Mesothelial cell of epicardium (in vitro differentiated cells): Measurements from ENCODE around the gene ADGB. TPM values are rescaled to one million over a fixed set of nuclear protein-coding genes. Genes with fewer than 3 reads are reported as not detected.
"Not testable (repeated sequence)": the region's sequence is repeated elsewhere in the genome, so short reads cannot be mapped to it uniquely, and the experiment has no call there.

Experiments
- DNase-seq, 2 experiments: peaks; one replicate each; pipeline ENCODE4 v3.0.0; 2021; ENCODE audit warnings: low spot score in 2 of 2; ENCODE audit not compliant: unreplicated experiment in 2 of 2
- H3K27ac Mint-ChIP-seq: 2 replicates; pipeline ENCODE4 v1.8.0; 2021; ENCODE audit warnings: mixed read lengths
- H3K27me3 Mint-ChIP-seq: 2 replicates; pipeline ENCODE4 v1.8.0; 2021; ENCODE audit warnings: low read depth, mixed read lengths
- H3K36me3 Mint-ChIP-seq: 2 replicates; pipeline ENCODE4 v1.8.0; 2021; ENCODE audit warnings: mixed read lengths
- H3K4me1 Mint-ChIP-seq: 2 replicates; pipeline ENCODE4 v1.8.0; 2021; ENCODE audit warnings: mixed read lengths
- H3K4me3 Mint-ChIP-seq: 2 replicates; pipeline ENCODE4 v1.8.0; 2021; ENCODE audit warnings: mild to moderate bottlenecking, moderate library complexity, mixed read lengths
- H3K9me3 Mint-ChIP-seq: 2 replicates; pipeline ENCODE4 v1.8.0; 2021; ENCODE audit warnings: mixed read lengths
- total RNA-seq: library from RNA; stranded (reverse); gene quantifications from 3 replicates; pipeline ENCODE4 v1.2.1, GENCODE V29; 2021
- TF ChIP-seq, protein P1 (sequence below): fragments of 200-600 bp; sonication (generic); IDR thresholded peaks from one replicate; pipeline ENCODE4 v1.5.0; 2021; ENCODE audit warnings: antibody characterized with exemption; ENCODE audit not compliant: unreplicated experiment

ADGB gene
- total RNA-seq, 1 donor from 2014 or later = not detected

DNA sequence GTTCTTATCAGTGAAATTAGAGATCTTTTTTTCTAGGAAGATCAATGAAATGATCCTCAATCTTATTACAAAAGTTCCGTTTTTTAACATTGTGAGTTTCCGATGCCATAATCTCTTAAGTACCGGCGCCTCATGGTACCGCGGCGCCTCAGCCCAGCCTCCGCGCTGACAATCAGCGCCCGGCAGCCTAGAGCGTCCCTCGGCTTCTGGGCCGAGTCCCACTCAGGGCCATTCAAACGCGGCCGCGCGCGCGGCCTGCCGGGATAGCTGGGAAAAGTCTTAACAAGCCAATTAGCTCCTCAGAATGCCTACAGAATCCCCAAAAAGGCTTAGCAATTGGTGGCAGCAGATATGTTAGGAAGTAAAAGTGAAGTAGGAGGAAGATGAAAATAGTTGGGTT is 204.8 kb downstream of the ADGB start:
- Mint-ChIP-seq H3K36me3 (no peaks in the 10 kb centered on the region), H3K4me1 (peaks cover 2% of the 10 kb centered on the region)

DNA sequence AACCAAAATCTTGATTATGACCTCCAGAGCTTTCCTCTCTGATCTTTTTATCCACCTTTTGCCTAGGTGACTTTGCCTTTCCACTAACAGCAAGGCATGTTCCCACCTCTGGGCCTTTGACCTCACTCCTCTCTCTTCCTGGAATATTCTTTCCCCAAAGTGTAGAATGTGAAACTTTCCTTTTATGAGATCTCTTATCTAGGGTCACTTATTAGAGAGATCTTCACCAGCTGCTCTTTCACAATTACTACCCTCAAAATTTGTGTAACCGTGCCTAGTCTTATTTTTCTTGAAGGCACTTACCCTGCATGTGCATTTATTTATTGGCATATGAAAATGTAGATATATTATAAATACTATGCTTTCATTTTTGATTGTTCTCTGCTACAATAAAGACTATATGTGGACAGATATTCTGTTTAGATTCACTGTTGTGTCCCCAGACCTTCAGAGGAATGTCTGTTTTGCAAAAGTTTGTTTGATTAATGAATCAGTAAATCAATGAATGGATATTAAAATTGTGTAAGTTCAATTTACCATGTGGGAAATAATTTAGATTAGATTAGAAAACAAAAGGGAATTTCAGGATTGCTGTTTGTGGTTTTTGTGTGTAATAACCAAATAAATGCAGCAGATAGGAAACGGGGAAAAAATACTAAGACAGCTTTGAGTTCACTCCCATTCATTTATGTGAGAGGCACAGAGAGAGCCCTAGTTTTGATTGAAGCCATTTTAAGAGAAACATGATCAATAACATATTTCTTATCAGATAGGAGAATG is 207.0 kb downstream of the ADGB start:
- Mint-ChIP-seq H3K36me3 (no peaks in the 10 kb centered on the region), H3K9me3 (no peaks in the 10 kb centered on the region), H3K27me3 (no peaks in the 10 kb centered on the region), H3K4me3 (no peak overlapping the region), H3K4me1 (peaks cover 2% of the 10 kb centered on the region), H3K27ac (no peak overlapping the region)
- TF ChIP-seq, protein P1, sequence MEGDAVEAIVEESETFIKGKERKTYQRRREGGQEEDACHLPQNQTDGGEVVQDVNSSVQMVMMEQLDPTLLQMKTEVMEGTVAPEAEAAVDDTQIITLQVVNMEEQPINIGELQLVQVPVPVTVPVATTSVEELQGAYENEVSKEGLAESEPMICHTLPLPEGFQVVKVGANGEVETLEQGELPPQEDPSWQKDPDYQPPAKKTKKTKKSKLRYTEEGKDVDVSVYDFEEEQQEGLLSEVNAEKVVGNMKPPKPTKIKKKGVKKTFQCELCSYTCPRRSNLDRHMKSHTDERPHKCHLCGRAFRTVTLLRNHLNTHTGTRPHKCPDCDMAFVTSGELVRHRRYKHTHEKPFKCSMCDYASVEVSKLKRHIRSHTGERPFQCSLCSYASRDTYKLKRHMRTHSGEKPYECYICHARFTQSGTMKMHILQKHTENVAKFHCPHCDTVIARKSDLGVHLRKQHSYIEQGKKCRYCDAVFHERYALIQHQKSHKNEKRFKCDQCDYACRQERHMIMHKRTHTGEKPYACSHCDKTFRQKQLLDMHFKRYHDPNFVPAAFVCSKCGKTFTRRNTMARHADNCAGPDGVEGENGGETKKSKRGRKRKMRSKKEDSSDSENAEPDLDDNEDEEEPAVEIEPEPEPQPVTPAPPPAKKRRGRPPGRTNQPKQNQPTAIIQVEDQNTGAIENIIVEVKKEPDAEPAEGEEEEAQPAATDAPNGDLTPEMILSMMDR = no peak
- no peak for DNase-seq

More for the DNA sequence above, 204.8 kb downstream of the ADGB start:
- no peak overlapping the region for H3K27ac Mint-ChIP-seq
- peaks cover 4% of the 10 kb centered on the region for H3K9me3 Mint-ChIP-seq
- no peak for DNase-seq
- H3K27me3 Mint-ChIP-seq = no peaks in the 10 kb centered on the region
- TF ChIP-seq, protein P1 = no peak
- H3K4me3 Mint-ChIP-seq = no peak overlapping the region

DNA sequence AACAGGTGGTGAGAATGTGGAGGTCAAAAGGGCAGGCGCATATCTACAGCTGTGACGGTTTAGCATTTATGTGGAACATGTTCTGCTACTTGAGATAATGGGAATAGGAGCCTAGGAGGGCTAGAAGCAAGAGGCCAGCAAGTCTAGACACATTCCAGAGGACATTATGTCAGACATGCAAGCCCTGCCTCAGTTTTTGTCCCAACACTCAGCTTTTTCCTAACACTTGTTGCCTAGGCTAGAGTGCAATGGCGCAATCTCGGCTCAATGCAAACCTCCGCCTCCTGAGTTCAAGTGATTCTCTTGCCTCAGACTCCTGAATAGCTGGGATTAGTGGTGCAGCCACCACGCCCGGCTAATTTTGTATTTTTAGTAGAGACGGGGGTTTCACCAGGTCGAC is 210.2 kb downstream of the ADGB start:
- DNase-seq, H3K4me3 Mint-ChIP-seq, H3K27me3 Mint-ChIP-seq, H3K27ac Mint-ChIP-seq, H3K36me3 Mint-ChIP-seq, H3K9me3 Mint-ChIP-seq: not testable (repeated sequence)
- H3K4me1 Mint-ChIP-seq = peaks cover 21% of the 10 kb centered on the region

DNA sequence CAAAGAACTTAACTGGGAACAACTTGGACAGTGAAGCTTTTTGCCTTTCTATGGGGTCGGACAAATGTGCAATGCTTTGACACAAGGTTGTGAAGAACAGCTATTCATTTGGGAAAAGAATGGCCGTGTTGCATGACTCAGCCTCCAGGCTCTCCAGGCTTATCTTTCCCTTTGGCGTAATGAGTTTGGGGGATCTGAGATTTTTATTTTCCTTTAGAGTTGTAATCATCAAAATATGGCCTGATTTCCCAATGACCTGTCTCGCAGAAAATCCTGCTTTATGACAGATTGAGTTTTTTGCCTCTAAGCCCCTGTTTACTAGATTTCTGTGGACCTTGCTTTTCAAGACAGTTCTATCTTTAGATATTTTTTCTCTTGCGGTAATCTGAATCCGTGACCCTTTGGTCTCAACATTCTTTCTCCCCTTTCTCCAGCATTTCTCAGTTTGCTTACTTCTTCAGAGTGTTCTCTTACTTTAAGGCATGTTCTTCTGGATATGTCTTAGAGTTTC is 214.1 kb downstream of the ADGB start:
- DNase-seq, H3K4me3 Mint-ChIP-seq, H3K36me3 Mint-ChIP-seq, H3K9me3 Mint-ChIP-seq, H3K27me3 Mint-ChIP-seq: not testable (repeated sequence)
- Mint-ChIP-seq H3K4me1 (peaks cover 28% of the 10 kb centered on the region), H3K27ac (peak overlapping the region; percentile 78)

DNA sequence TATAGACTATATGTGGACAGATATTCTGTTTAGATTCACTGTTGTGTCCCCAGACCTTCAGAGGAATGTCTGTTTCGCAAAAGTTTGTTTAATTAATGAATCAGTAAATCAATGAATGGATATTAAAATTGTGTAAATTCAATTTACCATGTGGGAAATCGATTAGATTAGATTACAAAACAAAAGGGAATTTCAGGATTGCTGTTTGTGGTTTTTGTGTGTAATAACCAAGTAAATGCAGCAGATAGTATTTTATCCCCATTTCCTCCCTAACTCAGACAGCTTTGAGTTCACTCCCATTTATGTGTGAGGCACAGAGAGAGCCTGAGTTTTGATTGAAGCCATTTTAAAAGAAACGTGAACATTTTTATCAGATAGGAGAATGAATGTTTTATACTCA is 214.8 kb downstream of the ADGB start:
- no peaks in the 10 kb centered on the region for H3K36me3 Mint-ChIP-seq
- no peaks in the 10 kb centered on the region for H3K27me3 Mint-ChIP-seq
- H3K27ac Mint-ChIP-seq = peak overlapping the region; percentile 78
- H3K4me3 Mint-ChIP-seq = no peak overlapping the region
- no peaks in the 10 kb centered on the region for H3K9me3 Mint-ChIP-seq
- TF ChIP-seq, protein P1 = no peak
- DNase-seq = no peak
- H3K4me1 Mint-ChIP-seq = peaks cover 28% of the 10 kb centered on the region

DNA sequence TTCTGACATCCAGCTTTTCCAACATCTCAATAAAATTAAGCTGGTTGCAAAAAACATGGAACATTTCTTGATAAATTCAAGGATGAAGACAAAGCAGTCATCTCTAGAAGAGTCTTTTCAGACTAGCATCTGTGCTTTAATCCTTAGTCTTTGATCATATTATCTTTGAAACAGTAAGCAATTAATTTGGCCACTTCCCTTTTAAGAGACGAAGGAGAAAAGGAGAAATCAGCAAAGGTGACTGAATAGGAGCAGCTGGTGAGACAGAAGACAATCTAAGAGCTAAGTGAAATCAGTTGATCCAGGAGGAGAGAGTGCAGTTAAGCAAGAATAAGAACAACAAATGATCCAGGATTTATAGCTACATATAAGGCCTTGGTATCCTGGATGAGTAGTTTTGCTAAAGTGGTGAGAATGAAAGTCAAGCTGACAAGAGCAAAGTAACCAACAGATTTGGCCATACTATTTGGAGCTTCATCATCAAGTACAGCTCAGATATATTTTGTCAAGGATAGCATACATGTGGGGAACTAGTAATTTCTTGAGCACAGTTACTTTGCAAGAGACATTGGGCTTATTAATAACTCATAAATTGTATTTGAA is 215.5 kb downstream of the ADGB start:
- DNase-seq = no peak
- TF ChIP-seq, protein P1 = no peak
- H3K36me3 Mint-ChIP-seq = no peaks in the 10 kb centered on the region
- H3K9me3 Mint-ChIP-seq = no peaks in the 10 kb centered on the region
- no peaks in the 10 kb centered on the region for H3K27me3 Mint-ChIP-seq
- peaks cover 31% of the 10 kb centered on the region for H3K4me1 Mint-ChIP-seq
- H3K27ac Mint-ChIP-seq = peak overlapping the region; percentile 78
- no peak overlapping the region for H3K4me3 Mint-ChIP-seq

DNA sequence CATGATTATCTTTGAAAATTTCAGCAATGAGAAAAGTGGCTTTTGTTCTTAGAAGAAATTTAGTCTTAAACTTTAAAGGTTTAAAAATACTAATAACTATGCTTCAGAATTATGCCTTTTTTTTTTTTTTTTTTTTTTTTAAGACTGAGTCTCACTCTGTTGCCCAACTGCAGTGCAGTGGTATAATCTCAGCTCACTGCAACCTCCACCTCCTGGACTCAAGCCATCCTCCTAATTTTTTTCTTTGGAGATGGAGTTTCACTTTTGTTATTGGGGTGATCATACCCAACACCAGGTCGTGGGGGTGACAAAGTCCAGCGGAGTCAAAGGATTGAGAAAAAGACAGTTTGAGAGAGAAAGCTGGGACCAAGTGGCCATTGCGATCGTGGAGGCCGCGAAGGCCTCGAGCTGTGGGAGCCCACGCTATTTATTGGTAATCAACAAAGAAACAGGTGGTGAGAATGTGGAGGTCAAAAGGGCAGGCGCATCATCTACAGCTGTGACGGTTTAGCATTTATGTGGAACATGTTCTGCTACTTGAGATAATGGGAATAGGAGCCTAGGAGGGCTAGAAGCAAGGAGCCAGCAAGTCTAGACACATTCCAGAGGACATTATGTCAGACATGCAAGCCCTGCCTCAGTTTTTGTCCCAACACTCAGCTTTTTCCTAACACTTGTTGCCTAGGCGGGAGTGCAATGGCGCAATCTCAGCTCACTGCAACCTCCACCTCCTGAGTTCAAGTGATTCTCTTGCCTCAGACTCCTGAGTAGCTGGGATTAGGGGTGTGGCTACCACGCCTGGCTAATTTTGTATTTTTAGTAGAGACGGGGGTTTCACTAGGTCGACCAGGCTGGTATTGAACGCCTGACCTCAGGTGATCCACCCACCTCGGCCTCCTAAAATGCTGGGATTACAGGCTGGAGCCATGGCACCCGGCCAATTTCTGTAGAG is 217.0 kb downstream of the ADGB start:
- Mint-ChIP-seq H3K4me1 (peaks cover 40% of the 10 kb centered on the region), H3K27ac (peak overlapping the region; percentile 16)
- not testable (repeated sequence) for H3K27me3 Mint-ChIP-seq, H3K4me3 Mint-ChIP-seq, DNase-seq, H3K36me3 Mint-ChIP-seq, H3K9me3 Mint-ChIP-seq
